Measurements from ENCODE around the gene SCARB1. TPM values are rescaled to one million over a fixed set of nuclear protein-coding genes. Genes with fewer than 3 reads are reported as not detected.

SCARB1 gene
- total and polyA plus RNA-seq, 9 of the 15 experiments (the other 6 are each of a cell fraction or from before 2014, with no cell fraction given), result 0.56 to 157 (median 52.8) TPM

DNA sequence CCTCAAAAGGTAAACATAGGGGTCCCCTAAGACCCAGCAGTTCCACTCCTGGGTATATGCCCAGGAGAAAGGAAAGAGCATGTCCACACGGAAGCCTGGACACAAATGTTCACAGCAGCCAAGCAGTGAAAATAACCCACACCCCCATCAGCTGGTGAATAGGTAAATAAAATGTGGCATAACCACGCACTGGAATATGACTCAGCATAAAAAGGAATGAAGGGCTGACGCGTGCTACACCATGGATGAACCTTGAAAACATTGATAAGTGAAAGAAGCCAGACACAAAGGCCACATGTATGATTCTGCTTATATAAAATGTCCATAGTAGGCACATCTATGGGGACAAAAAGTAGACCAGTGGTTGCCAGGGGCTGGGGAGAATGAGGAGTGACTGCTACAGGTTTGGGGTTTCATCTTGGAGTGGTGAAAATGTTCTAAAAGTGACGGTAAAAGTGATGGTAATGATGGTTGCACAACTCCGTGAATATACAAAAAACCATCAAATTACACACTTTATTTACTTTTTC, 3.8 kb upstream of the SCARB1 start (continued):
- TF ChIP-seq, protein P1, sequence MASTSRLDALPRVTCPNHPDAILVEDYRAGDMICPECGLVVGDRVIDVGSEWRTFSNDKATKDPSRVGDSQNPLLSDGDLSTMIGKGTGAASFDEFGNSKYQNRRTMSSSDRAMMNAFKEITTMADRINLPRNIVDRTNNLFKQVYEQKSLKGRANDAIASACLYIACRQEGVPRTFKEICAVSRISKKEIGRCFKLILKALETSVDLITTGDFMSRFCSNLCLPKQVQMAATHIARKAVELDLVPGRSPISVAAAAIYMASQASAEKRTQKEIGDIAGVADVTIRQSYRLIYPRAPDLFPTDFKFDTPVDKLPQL (IDR thresholded peaks at IDR 0.05; ENCODE audit: extremely low read depth, insufficient read length), result no peak
- no peak for TF ChIP-seq ZNF561 (CRISPR knock-in tag; conservative IDR thresholded peaks at IDR 0.05)
- no peak for TF ChIP-seq ESRRA (IDR thresholded peaks at IDR 0.05; ENCODE audit: borderline replicate concordance, low read depth)
- TF ChIP-seq, protein P2, sequence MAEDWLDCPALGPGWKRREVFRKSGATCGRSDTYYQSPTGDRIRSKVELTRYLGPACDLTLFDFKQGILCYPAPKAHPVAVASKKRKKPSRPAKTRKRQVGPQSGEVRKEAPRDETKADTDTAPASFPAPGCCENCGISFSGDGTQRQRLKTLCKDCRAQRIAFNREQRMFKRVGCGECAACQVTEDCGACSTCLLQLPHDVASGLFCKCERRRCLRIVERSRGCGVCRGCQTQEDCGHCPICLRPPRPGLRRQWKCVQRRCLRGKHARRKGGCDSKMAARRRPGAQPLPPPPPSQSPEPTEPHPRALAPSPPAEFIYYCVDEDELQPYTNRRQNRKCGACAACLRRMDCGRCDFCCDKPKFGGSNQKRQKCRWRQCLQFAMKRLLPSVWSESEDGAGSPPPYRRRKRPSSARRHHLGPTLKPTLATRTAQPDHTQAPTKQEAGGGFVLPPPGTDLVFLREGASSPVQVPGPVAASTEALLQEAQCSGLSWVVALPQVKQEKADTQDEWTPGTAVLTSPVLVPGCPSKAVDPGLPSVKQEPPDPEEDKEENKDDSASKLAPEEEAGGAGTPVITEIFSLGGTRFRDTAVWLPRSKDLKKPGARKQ (CRISPR knock-in tag; IDR thresholded peaks at IDR 0.05), result no peak
- no peak for TF ChIP-seq NFYB (IDR thresholded peaks at IDR 0.05; ENCODE audit: extremely low read depth, insufficient read length)
- TF ChIP-seq XRCC5 (IDR thresholded peaks at IDR 0.05; ENCODE audit: low read depth, low read length), result no peak
- TF ChIP-seq, protein P3, sequence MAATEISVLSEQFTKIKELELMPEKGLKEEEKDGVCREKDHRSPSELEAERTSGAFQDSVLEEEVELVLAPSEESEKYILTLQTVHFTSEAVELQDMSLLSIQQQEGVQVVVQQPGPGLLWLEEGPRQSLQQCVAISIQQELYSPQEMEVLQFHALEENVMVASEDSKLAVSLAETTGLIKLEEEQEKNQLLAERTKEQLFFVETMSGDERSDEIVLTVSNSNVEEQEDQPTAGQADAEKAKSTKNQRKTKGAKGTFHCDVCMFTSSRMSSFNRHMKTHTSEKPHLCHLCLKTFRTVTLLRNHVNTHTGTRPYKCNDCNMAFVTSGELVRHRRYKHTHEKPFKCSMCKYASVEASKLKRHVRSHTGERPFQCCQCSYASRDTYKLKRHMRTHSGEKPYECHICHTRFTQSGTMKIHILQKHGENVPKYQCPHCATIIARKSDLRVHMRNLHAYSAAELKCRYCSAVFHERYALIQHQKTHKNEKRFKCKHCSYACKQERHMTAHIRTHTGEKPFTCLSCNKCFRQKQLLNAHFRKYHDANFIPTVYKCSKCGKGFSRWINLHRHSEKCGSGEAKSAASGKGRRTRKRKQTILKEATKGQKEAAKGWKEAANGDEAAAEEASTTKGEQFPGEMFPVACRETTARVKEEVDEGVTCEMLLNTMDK (IDR thresholded peaks at IDR 0.05; ENCODE audit: borderline replicate concordance, insufficient read depth, low read depth, low read length, poor library complexity, severe bottlenecking), result no peak
- TF ChIP-seq RAD51 (IDR thresholded peaks at IDR 0.05; ENCODE audit: borderline replicate concordance, low read depth), result no peak
- no peak for TF ChIP-seq ZNF41 (CRISPR knock-in tag; conservative IDR thresholded peaks at IDR 0.05)
- peak; percentile 75 for TF ChIP-seq TAF9B (IDR thresholded peaks at IDR 0.05; ENCODE audit: partially characterized antibody)
- TF ChIP-seq SIRT6 (IDR thresholded peaks at IDR 0.05; ENCODE audit: low read depth, low read length), result no peak
- no peak for TF ChIP-seq FOXP1 (CRISPR knock-in tag; IDR thresholded peaks at IDR 0.05)
- 0 out of 4 replicates have a peak, but pooled peaks of 1 of the 2 experiments have one; percentile 46 for TF ChIP-seq NONO (IDR thresholded peaks at IDR 0.05; ENCODE audit: low read depth in 2 of 2, low read length in 1 of 2)
- TF ChIP-seq FOXK1 (CRISPR knock-in tag; IDR thresholded peaks at IDR 0.05; ENCODE audit: borderline replicate concordance), result no peak
- TF ChIP-seq RBM22 (IDR thresholded peaks at IDR 0.05; ENCODE audit: low read depth, low read length, poor library complexity, severe bottlenecking), result no peak
- TF ChIP-seq RBM39 (optimal IDR thresholded peaks at IDR 0.05; ENCODE audit: low read depth, low read length), result no peak
- TF ChIP-seq, protein P4, sequence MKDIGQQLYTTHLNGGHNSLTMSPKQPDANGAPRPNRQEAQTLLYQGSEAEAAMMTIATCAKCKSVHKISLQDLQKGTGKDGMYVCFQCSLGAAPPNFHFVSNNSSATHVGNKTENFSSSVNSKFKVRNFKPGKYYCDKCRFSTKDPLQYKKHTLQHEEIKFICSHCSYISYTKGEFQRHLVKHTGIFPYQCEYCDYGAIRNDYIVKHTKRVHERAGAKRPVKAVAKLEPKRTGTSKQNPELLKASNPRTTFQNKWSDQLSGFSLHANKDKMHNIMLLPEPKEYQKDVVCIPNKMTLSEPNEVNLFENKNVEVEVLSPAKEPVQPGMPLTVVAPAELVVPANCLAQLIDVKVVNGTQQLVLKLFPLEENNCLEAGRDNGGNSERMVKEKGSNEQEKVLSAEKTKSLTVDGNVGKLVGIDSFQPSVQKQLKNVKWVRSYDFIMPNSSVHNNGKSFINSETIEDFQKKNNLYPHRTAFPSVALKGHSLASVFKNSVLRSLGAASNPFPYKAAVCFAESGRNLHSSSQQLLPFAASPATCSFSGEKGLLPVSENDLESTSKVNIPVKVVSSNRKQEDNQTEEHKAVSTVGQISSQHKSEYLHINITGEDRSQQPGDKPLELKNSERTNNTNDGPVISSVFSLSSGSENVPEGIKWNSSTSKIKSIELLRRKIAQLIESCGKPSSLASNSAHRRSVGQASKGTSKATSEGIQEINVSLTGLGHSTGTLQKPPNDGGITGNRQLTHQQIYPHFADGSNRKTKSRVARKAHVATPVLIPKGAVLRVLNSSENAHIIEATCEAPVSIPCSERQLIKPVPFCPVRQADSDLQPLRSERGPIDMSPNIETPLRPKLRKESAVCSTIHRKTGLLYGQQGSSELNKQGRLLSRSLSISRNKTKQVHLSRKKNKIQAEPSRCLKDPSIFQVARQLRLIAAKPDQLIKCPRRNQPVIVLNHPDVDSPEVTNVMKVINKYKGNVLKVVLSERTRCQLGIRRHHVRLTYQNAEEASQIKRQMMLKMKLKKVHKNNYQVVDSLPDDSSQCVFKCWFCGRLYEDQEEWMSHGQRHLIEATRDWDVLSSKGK (CRISPR knock-in tag; IDR thresholded peaks at IDR 0.05), result no peak
- peak; percentile 55; the same call in 1 of the 2 replicates for TF ChIP-seq HSF4 (CRISPR knock-in tag; IDR thresholded peaks at IDR 0.05; ENCODE audit: borderline replicate concordance)
- TF ChIP-seq KDM5B (IDR thresholded peaks at IDR 0.05; ENCODE audit: insufficient replicate concordance, low read depth, low read length), result no peak
